HEK293 (cell line): ENCODE data around the gene RAET1E.
"Not testable (repeated sequence)": the region's sequence is repeated elsewhere in the genome, so short reads cannot be mapped to it uniquely, and the experiment has no call there.

Experiments
- CTCF ChIA-PET: fragments of 350-600 bp; formaldehyde crosslinking; extraction: SDS; loops from one replicate; lab custom pipeline; 2021; ENCODE audit warnings: antibody characterized with exemption; lab: Yijun Ruan, JAX
- POLR2A ChIA-PET: fragments of 300-600 bp; formaldehyde crosslinking; extraction: SDS; loops from one replicate; lab custom pipeline; 2020; ENCODE audit warnings: antibody characterized with exemption, inconsistent platforms; lab: Yijun Ruan, JAX
- H3K27ac ChIP-seq: fragments of 200-500 bp; sonication (Bioruptor generic); 2 replicates; pipeline ENCODE4 v1.5.1; 2014; ENCODE audit warnings: low read depth, low read length, control low read depth, inconsistent platforms; ENCODE audit errors: extremely low read depth
- H3K36me3 ChIP-seq, 2 experiments: fragments of 200-500 bp in 1 of 2; sonication (Bioruptor generic) in 1 of 2; 1 replicate in 1 of 2; 2 replicates in 1 of 2; pipeline ENCODE4 v1.5.1; 2014 to 2017; ENCODE audit warnings: inconsistent platforms in 2 of 2, low read length in 2 of 2; ENCODE audit not compliant: control insufficient read depth in 2 of 2, insufficient read depth in 1 of 2
- H3K4me1 ChIP-seq: fragments of 200-500 bp; sonication (Bioruptor generic); 2 replicates; pipeline ENCODE4 v1.5.1; 2014; ENCODE audit warnings: mild to moderate bottlenecking, low read length, inconsistent platforms; ENCODE audit not compliant: control insufficient read depth, insufficient read depth
- H3K4me3 ChIP-seq: 2 replicates; pipeline ENCODE4 v1.5.1; 2011; ENCODE audit warnings: low read depth, mild to moderate bottlenecking, control low read depth, low read length, moderate library complexity
- H3K9me3 ChIP-seq: fragments of 200-500 bp; sonication (Bioruptor generic); 2 replicates; pipeline ENCODE4 v1.5.1; 2014; ENCODE audit warnings: low read depth, low read length, inconsistent platforms; ENCODE audit not compliant: control insufficient read depth, insufficient read depth
- IKZF3 ChIP-seq: fragments of 450-650 bp; IDR thresholded peaks from 2 replicates; pipeline ENCODE4 v1.5.0; 2018; ENCODE audit warnings: missing biosample characterization, mild to moderate bottlenecking, missing genetic modification characterization, moderate library complexity
- REPIN1 ChIP-seq: fragments of 450-650 bp; formaldehyde crosslinking; IDR thresholded peaks from 2 replicates; pipeline ENCODE4 v1.5.1; 2017; ENCODE audit warnings: missing biosample characterization, missing genetic modification characterization, low read depth
- ZBTB26 ChIP-seq: fragments of 450-650 bp; formaldehyde crosslinking; optimal IDR thresholded peaks from 2 replicates; pipeline ENCODE3; 2016; ENCODE audit warnings: missing biosample characterization, mild to moderate bottlenecking, missing genetic modification characterization
- ZNF10 ChIP-seq: fragments of 450-650 bp; formaldehyde crosslinking; IDR thresholded peaks from 2 replicates; pipeline ENCODE4 v1.5.1; 2017; ENCODE audit warnings: missing biosample characterization, missing genetic modification characterization
- ZNF132 ChIP-seq: fragments of 450-650 bp; formaldehyde crosslinking; IDR thresholded peaks from 2 replicates; pipeline ENCODE4 v1.5.1; 2017; ENCODE audit warnings: missing biosample characterization, missing genetic modification characterization, borderline replicate concordance
- ZNF146 ChIP-seq: fragments of 450-650 bp; formaldehyde crosslinking; IDR thresholded peaks from 2 replicates; pipeline ENCODE4 v1.5.1; 2016; ENCODE audit warnings: missing biosample characterization, missing genetic modification characterization
- ZNF175 ChIP-seq: fragments of 450-650 bp; formaldehyde crosslinking; IDR thresholded peaks from 2 replicates; pipeline ENCODE4 v1.5.1; 2016; ENCODE audit warnings: missing biosample characterization, missing genetic modification characterization
- ZNF280D ChIP-seq: fragments of 450-650 bp; formaldehyde crosslinking; IDR thresholded peaks from 2 replicates; pipeline ENCODE4 v1.5.1; 2016; ENCODE audit warnings: missing biosample characterization, missing genetic modification characterization
- ZNF398 ChIP-seq: fragments of 450-650 bp; formaldehyde crosslinking; IDR thresholded peaks from 2 replicates; pipeline ENCODE4 v1.5.1; 2017; ENCODE audit warnings: missing biosample characterization, missing genetic modification characterization
- ZNF558 ChIP-seq: fragments of 450-650 bp; formaldehyde crosslinking; IDR thresholded peaks from 2 replicates; pipeline ENCODE4 v1.5.1; 2016; ENCODE audit warnings: missing biosample characterization, missing genetic modification characterization
- ZNF707 ChIP-seq: fragments of 450-650 bp; formaldehyde crosslinking; IDR thresholded peaks from 2 replicates; pipeline ENCODE4 v1.5.1; 2016; ENCODE audit warnings: missing biosample characterization, missing genetic modification characterization
- ZSCAN4 ChIP-seq: fragments of 450-650 bp; formaldehyde crosslinking; IDR thresholded peaks from 2 replicates; pipeline ENCODE4 v1.5.1; 2017; ENCODE audit warnings: missing biosample characterization, missing genetic modification characterization
- ZXDB ChIP-seq: fragments of 450-650 bp; formaldehyde crosslinking; IDR thresholded peaks from 2 replicates; pipeline ENCODE4 v1.5.1; 2016; ENCODE audit warnings: missing biosample characterization, missing genetic modification characterization

Gene RAET1E

GRCh38 chr6:149851461-149852110 is 46.3 kb downstream of the RAET1E start:
- Histone ChIP-seq H3K27ac (no peak overlapping the region), H3K9me3 (no peaks in the 10 kb centered on the region), H3K4me3 (no peak overlapping the region), H3K4me1 (peaks cover 38% of the 10 kb centered on the region), H3K36me3 (peaks cover 3 to 20% of the 10 kb centered on the region in 2 experiments; a peak in 2 of 3 replicates)
- no peak for TF ChIP-seq ZNF175 (tag by site-specific recombination)
- no peak for TF ChIP-seq ZNF280D
- TF ChIP-seq ZXDB = no peak
- TF ChIP-seq REPIN1 (tag by site-specific recombination) = no peak
- no peak for TF ChIP-seq ZNF10 (tag by site-specific recombination)
- no peak for TF ChIP-seq IKZF3 (tag by site-specific recombination)
- TF ChIP-seq ZNF707 (tag by site-specific recombination) = no peak
- no peak for TF ChIP-seq ZNF558
- TF ChIP-seq ZSCAN4 (tag by site-specific recombination) = no peak
- no peak for TF ChIP-seq ZNF132 (tag by site-specific recombination)
- no peak for TF ChIP-seq ZNF398 (tag by site-specific recombination)
- no peak for TF ChIP-seq ZBTB26 (tag by site-specific recombination)
- ChIA-PET POLR2A (no interaction called here), CTCF (interaction anchor here (0.7 to 1.7 kb wide), 2 partner anchors 10 to 14 kb away, joined by 3 to 5 read pairs; no protein-coding TSS in a partner anchor)

- not testable (repeated sequence) for H3K27ac ChIP-seq, H3K9me3 ChIP-seq, H3K4me3 ChIP-seq
- POLR2A ChIA-PET = interaction anchor here (1.3 kb wide), 1 partner anchor 130 kb away, joined by 4 read pairs; the partner anchor contains the start of gene LATS1
- TF ChIP-seq ZNF146 (tag by site-specific recombination) = peak; percentile 95
- TF ChIP-seq, all 188 proteins: peak for 1; not testable (repeated sequence) for 187
- Histone ChIP-seq H3K36me3 (peaks cover 3 to 25% of the 10 kb centered on the region in 2 experiments; a peak in 2 of 3 replicates), H3K4me1 (peaks cover 23% of the 10 kb centered on the region)
- CTCF ChIA-PET = interaction anchor here (0.5 to 5.6 kb wide), 7 partner anchors 9 to 81 kb away, joined by 3 to 49 read pairs (median 4); no protein-coding TSS in a partner anchor
Measured at GRCh38 chr6:149848343-149848742, 49.6 kb downstream of the RAET1E start.
